ENCODE data around the gene LCTL.

Gene LCTL

GRCh38 chr15:66608881-66609280, 43.1 kb upstream of the LCTL start:
- no peak overlapping the region for H3K4me3 ChIP-seq (ENCODE audit: low read depth, low read length)
- DNase-seq (ENCODE audit: low read depth) = no peak
- TF ChIP-seq CTCF (IDR thresholded peaks at IDR 0.05; ENCODE audit: low read depth, low read length, missing control alignments) = no peak
- in situ Hi-C loops (cut with HindIII; ENCODE audit: low sequenced_read_pairs) = no loop called here

GRCh38 chr15:66608159-66608558, 42.4 kb upstream of the LCTL start:
- DNase-seq (ENCODE audit: low read depth) = no peak
- no peak overlapping the region for H3K4me3 ChIP-seq (ENCODE audit: low read depth, low read length)
- in situ Hi-C loops (cut with HindIII; ENCODE audit: low sequenced_read_pairs) = no loop called here
- no peak for TF ChIP-seq CTCF (IDR thresholded peaks at IDR 0.05; ENCODE audit: low read depth, low read length, missing control alignments)

- peak; percentile 24 for DNase-seq (ENCODE audit: low read depth)
- H3K4me3 ChIP-seq (ENCODE audit: low read depth, low read length) = no peak overlapping the region
- TF ChIP-seq CTCF (IDR thresholded peaks at IDR 0.05; ENCODE audit: low read depth, low read length, missing control alignments) = peak; percentile 89
- in situ Hi-C loops (cut with HindIII; ENCODE audit: low sequenced_read_pairs) = no loop called here
Measured at GRCh38 chr15:66603301-66604179, 37.7 kb upstream of the LCTL start.

- H3K4me3 ChIP-seq (ENCODE audit: low read depth, low read length) = no peak overlapping the region
- no peak for DNase-seq (ENCODE audit: low read depth)
- in situ Hi-C loops (cut with HindIII; ENCODE audit: low sequenced_read_pairs) = no loop called here
- TF ChIP-seq CTCF (IDR thresholded peaks at IDR 0.05; ENCODE audit: low read depth, low read length, missing control alignments) = no peak
Measured at GRCh38 chr15:66601521-66601920, 35.7 kb upstream of the LCTL start.

GRCh38 chr15:66600240-66600627, 34.4 kb upstream of the LCTL start:
- no peak for DNase-seq (ENCODE audit: low read depth)
- H3K4me3 ChIP-seq (ENCODE audit: low read depth, low read length) = no peak overlapping the region
- in situ Hi-C loops (cut with HindIII; ENCODE audit: low sequenced_read_pairs) = no loop called here
- TF ChIP-seq CTCF (IDR thresholded peaks at IDR 0.05; ENCODE audit: low read depth, low read length, missing control alignments) = no peak

GRCh38 chr15:66599536-66600239, 33.9 kb upstream of the LCTL start:
- no peak for TF ChIP-seq CTCF (IDR thresholded peaks at IDR 0.05; ENCODE audit: low read depth, low read length, missing control alignments)
- no peak overlapping the region for H3K4me3 ChIP-seq (ENCODE audit: low read depth, low read length)
- in situ Hi-C loops (cut with HindIII; ENCODE audit: low sequenced_read_pairs) = loop anchor here (5.0 kb wide), 1 partner anchor 103 kb away; the partner anchor contains the start of gene SMAD6
- DNase-seq (ENCODE audit: low read depth) = no peak

All from astrocyte of the cerebellum (primary cell).